Measurements from ENCODE around the gene ZNF888.
"Not testable (repeated sequence)": the region's sequence is repeated elsewhere in the genome, so short reads cannot be mapped to it uniquely, and the experiment has no call there.

The ZNF888 gene

DNA sequence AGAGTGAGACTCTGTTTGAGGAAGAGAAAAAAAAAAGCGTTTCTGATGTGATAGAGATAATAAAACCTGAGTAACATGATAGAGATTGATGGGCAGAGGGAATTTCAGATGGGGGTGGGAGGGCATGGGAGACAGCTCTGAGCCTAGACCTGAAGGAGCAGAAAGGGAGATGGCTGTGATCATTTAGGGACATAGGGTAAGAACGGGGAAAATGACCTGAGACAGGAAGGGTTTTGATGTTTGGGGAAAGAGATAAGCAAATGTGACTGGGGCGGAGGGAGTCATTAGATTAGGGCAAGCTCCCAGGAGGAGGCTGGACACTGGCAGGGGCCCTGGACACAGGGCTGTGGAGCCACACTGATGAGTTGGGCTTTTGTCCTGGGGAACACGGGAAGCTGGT lies 31.9 kb downstream of the ZNF888 start:
- Histone ChIP-seq H3K4me3 (ENCODE audit: low read depth, low read length) (no peak overlapping the region), H3K27ac (no peak overlapping the region), H3K36me3 (peaks cover 21% of the 10 kb centered on the region), H3K9me3 (ENCODE audit: severe bottlenecking) (no peaks in the 10 kb centered on the region), H3K27me3 (ENCODE audit: insufficient read depth, low read depth, severe bottlenecking) (no peaks in the 10 kb centered on the region)
- TF ChIP-seq CTCF (IDR thresholded peaks at IDR 0.05; ENCODE audit: low read depth, low read length): no peak
- DNase-seq: no peak

GRCh38 chr19:52889931-52890330 lies 33.3 kb downstream of the ZNF888 start:
- peaks cover 29% of the 10 kb centered on the region for H3K36me3 ChIP-seq
- no peak for DNase-seq
- H3K27me3 ChIP-seq (ENCODE audit: insufficient read depth, low read depth, severe bottlenecking): no peaks in the 10 kb centered on the region
- no peak overlapping the region for H3K4me3 ChIP-seq (ENCODE audit: low read depth, low read length)
- no peak for TF ChIP-seq CTCF (IDR thresholded peaks at IDR 0.05; ENCODE audit: low read depth, low read length)
- no peak overlapping the region for H3K27ac ChIP-seq
- H3K9me3 ChIP-seq (ENCODE audit: severe bottlenecking): no peaks in the 10 kb centered on the region

GRCh38 chr19:52889076-52889475 lies 34.2 kb downstream of the ZNF888 start:
- H3K27me3 ChIP-seq (ENCODE audit: insufficient read depth, low read depth, severe bottlenecking): no peaks in the 10 kb centered on the region
- DNase-seq: no peak
- H3K9me3 ChIP-seq (ENCODE audit: severe bottlenecking): no peaks in the 10 kb centered on the region
- H3K4me3 ChIP-seq (ENCODE audit: low read depth, low read length): no peak overlapping the region
- TF ChIP-seq CTCF (IDR thresholded peaks at IDR 0.05; ENCODE audit: low read depth, low read length): no peak
- H3K36me3 ChIP-seq: peaks cover 35% of the 10 kb centered on the region
- no peak overlapping the region for H3K27ac ChIP-seq

DNA sequence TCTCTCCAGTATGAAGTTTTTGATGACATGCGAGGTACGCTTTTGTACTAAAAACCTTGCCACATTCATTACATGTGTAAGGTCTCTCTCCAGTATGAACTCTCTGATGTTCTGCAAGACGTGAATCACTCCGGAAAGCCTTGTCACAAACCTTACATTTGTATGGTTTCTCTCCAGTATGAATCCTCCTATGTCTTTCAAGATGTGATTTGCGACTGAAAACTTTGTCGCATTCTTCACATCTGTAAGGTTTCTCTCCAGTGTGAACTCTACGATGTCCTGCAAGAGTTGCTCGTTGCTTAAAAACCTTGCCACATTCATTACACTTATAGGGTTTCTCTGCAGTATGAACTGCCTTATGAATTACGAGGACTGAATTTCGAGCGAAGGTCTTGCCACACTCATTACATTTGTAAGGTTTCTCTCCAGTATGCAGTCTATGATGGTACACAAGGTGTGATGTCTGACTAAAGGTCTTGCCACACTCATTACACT lies 42.3 kb downstream of the ZNF888 start:
- no peak for DNase-seq
- H3K27me3 ChIP-seq (ENCODE audit: insufficient read depth, low read depth, severe bottlenecking): no peaks in the 10 kb centered on the region
- H3K4me3 ChIP-seq (ENCODE audit: low read depth, low read length): no peak overlapping the region
- no peak for TF ChIP-seq CTCF (IDR thresholded peaks at IDR 0.05; ENCODE audit: low read depth, low read length)
- peaks cover 74% of the 10 kb centered on the region for H3K36me3 ChIP-seq
- no peak overlapping the region for H3K27ac ChIP-seq
- peaks cover 12% of the 10 kb centered on the region for H3K9me3 ChIP-seq (ENCODE audit: severe bottlenecking)

DNA sequence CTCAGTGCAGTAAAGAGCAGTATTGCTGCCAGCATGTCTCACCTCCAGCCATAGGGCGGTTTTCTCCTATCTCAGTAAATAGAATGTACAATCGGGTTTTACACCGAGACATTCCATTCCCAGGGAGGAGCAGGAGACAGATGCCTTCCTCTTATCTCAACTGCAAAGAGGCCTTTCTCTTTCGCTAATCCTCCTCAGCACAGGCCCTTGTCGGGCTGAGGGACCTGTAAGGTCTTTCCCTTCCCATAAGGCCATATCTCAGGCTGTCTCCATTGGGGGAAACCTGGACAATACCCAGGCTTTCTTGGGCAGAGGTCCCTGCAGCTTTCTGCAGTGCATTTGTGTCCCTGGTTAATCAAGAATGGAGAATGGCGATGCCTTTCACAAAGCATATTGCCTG lies 50.2 kb downstream of the ZNF888 start:
- peak; percentile 39 for DNase-seq
- H3K4me3 ChIP-seq (ENCODE audit: low read depth, low read length); H3K27me3 ChIP-seq (ENCODE audit: insufficient read depth, low read depth, severe bottlenecking); H3K27ac ChIP-seq; H3K36me3 ChIP-seq; H3K9me3 ChIP-seq (ENCODE audit: severe bottlenecking): not testable (repeated sequence)

- DNase-seq: no peak
- Histone ChIP-seq H3K4me3 (ENCODE audit: low read depth, low read length) (no peak overlapping the region), H3K27ac (no peak overlapping the region), H3K9me3 (ENCODE audit: severe bottlenecking) (no peaks in the 10 kb centered on the region), H3K36me3 (no peaks in the 10 kb centered on the region), H3K27me3 (ENCODE audit: insufficient read depth, low read depth, severe bottlenecking) (no peaks in the 10 kb centered on the region)
- TF ChIP-seq CTCF (IDR thresholded peaks at IDR 0.05; ENCODE audit: low read depth, low read length): no peak
Observed at GRCh38 chr19:52871466-52871865, 51.8 kb downstream of the ZNF888 start.

DNA sequence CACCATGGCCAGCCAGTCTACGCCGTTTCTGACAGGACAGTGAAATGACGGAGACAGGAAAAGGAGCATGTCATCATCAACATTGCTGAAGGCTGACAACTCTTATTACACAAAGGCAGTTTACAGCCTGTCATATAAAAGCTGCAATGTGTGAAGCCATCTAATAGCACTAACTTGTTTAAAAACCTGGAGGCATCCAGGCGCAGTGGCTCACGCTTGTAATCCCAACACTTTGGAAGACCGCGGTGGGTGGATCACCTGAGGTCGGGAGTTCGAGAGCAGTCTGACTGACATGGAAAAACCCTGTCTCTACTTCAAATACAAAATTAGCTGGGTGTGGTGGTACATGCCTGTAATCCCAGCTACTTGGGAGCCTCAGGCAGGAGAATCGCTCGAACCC lies 55.2 kb downstream of the ZNF888 start:
- not testable (repeated sequence) for H3K27ac ChIP-seq; H3K27me3 ChIP-seq (ENCODE audit: insufficient read depth, low read depth, severe bottlenecking); DNase-seq; H3K9me3 ChIP-seq (ENCODE audit: severe bottlenecking); H3K4me3 ChIP-seq (ENCODE audit: low read depth, low read length); H3K36me3 ChIP-seq

DNA sequence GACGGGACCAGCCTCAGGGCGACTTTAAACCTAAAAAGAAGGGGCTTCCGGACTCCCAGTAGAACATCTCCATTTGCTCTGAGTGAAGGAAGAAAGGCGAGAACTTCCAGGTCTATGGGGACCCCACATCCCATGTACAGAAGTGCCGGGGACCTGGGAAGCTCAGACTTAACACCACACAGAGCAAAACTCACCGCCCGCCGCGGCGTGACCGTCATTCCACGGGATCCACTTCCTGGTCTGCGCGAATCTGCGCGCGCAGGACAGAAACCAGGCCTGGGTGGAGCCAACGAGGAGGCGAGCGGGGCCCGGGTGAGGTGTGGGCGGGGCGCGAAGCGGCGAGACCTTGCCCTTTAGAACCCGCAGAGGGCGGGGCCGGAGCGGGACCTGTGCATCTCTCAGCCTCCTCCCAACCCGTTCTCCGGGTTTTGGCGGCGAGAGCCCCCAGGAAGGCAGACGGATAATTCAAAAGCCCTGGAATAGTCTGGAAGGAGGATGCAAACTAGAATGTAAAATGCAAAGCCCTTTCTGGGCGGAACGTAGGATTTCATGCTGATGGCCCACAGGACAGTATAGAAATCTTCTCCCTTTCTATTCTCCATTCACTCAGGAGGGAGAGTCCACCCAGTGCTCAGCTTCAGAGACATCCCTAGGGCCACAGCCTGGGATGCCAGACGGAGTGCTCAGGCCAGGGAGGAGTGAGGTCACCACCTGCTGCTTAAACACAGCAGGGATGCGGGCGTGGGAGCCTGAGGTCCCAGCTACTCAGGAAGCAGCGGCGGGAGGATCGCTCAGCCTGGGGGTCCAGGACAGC lies 65.6 kb downstream of the ZNF888 start, which contains the start of gene ZNF468:
TSS of gene ZNF468 (minus strand) at position 242 of the 814 bp plus-strand sequence. CDS start 3,347 bp downstream, outside the sequence.
- H3K36me3 ChIP-seq; H3K9me3 ChIP-seq (ENCODE audit: severe bottlenecking); H3K27me3 ChIP-seq (ENCODE audit: insufficient read depth, low read depth, severe bottlenecking): not testable (repeated sequence)
- DNase-seq: peak; percentile 82
- Histone ChIP-seq H3K27ac (peak within 1 kb of the TSS; percentile 69), H3K4me3 (ENCODE audit: low read depth, low read length) (peak within 1 kb of the TSS; percentile 90)

DNA sequence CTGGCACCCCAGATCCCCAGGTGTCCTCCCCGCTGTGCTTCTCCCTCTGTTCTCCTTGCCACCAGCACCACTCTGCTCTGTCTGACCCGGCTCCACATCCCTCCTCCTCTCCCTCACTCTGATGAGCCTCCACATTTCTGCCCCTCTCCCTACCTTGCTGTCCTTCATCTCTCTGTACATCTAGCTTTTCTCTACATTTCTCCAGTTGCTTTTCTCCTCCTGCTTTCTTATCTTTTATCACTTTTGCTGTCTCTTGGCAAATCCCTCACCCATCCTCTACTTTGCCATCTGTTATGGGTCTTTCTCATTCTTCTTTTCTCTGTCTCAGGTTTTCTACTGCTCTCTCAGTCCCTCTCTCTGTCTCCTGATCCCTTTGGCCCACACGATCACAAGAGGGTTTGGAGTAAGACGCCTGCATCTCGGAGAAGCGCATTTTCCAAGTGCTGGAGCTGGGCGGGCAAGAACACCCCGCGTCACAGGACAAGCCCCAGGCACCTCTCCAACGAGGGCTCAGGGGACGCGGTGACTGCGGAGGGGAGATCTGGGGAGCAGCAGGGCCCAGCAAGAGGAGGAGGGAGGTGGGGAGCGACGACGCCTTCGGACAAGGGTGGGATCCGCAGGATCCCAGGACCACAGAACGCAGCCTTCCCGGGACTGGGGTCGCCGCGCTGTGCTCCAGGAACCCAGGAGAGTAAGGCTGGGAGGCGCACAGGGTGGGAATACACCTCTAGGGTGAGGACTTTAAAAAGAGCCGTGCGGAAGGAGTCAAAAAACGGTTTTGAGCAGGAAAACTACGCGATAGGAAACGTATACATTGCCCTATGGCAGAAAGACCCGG lies 66.5 kb downstream of the ZNF888 start:
- DNase-seq: peak; percentile 16
- H3K27me3 ChIP-seq (ENCODE audit: insufficient read depth, low read depth, severe bottlenecking); H3K9me3 ChIP-seq (ENCODE audit: severe bottlenecking); H3K36me3 ChIP-seq: not testable (repeated sequence)
- Histone ChIP-seq H3K27ac (peak overlapping the region; percentile 69), H3K4me3 (ENCODE audit: low read depth, low read length) (peak overlapping the region; percentile 90)

Measured in WERI-Rb-1 (cell line).